Renal pelvis (tissue), 12 donors: Measurements from ENCODE around the gene RHCG. TPM values are rescaled to one million over a fixed set of nuclear protein-coding genes. Genes with fewer than 3 reads are reported as not detected.

ENCODE experiments used
- DNase-seq: peaks from one replicate; pipeline ENCODE4 v3.0.0-alpha.2; 2013
- long read RNA-seq, 16 experiments: transcript quantifications; one replicate each; lab custom pipeline, GENCODE V29; 2026
- polyA plus RNA-seq, 3 donors: library from polyadenylated mRNA; unstranded; fragments of 120-200 nt; gene quantifications; one replicate each; pipeline ENCODE4 v1.2.1, GENCODE V29; 2013; ENCODE audit not compliant: insufficient read length in 3 of 3

The RHCG gene
- 1 to 10 TPM; 1.9 to 2.5 (median 2.0) TPM for polyA plus RNA-seq
- long read RNA-seq, donor 1, partial matches to known transcripts: 0 of 1 reads
- long read RNA-seq, donor 1, other reads (novel, unspliced or antisense): 0 of 1 reads
- long read RNA-seq, donor 2: 0 reads
- long read RNA-seq, donor 3, partial matches to known transcripts: 0 of 2 reads
- long read RNA-seq, donor 3, other reads (novel, unspliced or antisense): 0 of 2 reads
- long read RNA-seq, donor 4, partial matches to known transcripts: 0 of 1 reads
- long read RNA-seq, donor 4, other reads (novel, unspliced or antisense): 0 of 1 reads
- long read RNA-seq, donor 5: 0 reads
- long read RNA-seq, donor 6, partial matches to known transcripts: 0 of 4 reads
- long read RNA-seq, donor 6, other reads (novel, unspliced or antisense): 0 of 4 reads
- long read RNA-seq, donor 7: 0 reads
- long read RNA-seq, donor 8: 0 reads
- long read RNA-seq, donor 9: 0 reads
- long read RNA-seq, donor 10, partial matches to known transcripts: 0 of 1 reads
- long read RNA-seq, donor 10, other reads (novel, unspliced or antisense): 0 of 1 reads
- long read RNA-seq, donor 11: 0 reads
- long read RNA-seq, donor 12, partial matches to known transcripts: 0 of 1 reads
- long read RNA-seq, donor 12, other reads (novel, unspliced or antisense): 0 of 1 reads
- long read RNA-seq, donor 13: 0 reads
- long read RNA-seq, donor 14: 0 reads
- long read RNA-seq, donor 15: 0 reads
- long read RNA-seq, donor 16, partial matches to known transcripts: 0 of 1 reads
- long read RNA-seq, donor 16, other reads (novel, unspliced or antisense): 0 of 1 reads

DNA sequence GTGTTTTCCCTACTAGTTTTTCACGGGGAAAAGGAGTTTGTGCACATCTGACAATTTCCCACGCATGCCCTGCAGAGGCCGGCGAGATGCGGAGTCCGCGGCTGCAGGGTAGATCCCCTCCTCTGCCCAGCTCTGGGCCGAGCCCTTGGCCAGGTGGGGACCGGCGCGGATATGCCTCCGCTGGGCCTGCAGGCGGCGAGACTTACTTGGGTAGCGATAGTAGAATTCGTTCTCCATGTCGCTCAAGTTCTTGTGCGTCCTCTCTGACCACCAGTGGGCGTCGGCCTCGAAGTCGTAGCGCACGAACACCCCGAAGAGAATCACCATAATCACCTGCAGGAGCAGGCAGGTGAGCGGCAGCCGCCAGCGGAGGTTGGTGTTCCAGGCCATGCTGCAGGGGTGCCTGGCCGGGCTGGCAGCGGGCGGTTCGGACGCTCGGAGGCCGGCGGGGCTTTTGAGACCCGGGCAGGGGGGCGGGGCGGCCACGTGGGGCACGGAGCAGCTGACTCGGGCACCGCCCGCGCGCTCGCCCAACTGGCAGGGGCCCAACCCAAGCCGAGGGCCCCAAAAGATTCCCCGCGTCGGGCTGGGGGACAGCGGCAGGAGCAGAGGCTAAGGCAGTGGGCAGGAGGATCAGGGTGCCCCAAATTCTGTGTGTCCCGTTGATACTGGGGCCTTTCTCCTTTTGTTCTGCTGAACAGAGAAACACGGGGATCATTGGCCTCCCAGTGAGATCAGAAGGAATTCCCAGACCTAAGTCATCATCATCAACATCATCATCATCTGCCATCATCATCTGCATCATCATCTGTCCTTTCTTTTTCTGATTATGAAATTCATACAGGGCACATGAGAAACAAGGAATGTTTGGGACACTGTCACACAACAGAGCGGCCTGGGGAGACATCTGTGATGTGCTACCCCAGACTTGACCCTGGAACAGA is at the start of gene RHCG:
Gene RHCG (minus strand): TSS at position 429 of the 944 bp plus-strand sequence. CDS start 39 bp downstream, at position 390.
- peak; percentile 43 for DNase-seq

DNA sequence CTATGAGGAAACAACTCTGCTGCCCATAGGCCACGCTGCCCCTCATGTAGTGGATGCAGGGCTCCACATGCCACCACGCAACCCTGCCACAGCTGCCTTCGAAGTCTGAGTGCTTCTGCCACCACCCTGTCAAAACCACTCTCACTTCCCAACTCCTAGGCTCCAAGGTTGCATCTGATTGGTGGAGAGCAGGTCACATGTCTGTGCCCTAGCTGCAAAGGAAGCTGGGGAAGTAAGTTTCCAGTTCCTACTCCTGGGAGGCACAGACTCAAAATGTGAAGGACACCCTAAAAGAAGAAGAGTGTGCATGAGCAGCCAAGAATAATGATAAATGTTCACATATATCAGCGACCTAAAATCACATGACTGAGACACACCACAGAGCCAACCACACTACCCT is 47.0 kb upstream of the RHCG start:
- no peak for DNase-seq

DNA sequence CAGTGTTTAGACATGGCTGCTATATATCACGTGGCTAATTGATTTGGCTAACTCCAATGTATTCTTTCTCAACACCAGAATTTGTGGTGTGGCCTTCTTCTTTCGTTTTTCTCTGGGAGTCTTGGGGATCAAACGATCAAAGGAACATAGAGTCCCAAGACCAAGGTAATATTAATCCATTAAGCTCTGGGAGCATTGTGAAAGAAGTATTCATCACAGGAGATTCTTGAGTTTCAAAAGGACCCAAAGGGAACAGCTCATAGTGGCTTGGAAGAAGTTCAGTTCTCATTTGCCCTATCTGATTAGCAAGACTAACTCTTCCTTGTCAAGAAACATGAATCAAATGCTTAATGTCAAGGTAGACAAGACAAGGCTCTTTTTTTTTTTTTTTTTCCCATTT is 46.0 kb upstream of the RHCG start:
- DNase-seq: no peak

DNA sequence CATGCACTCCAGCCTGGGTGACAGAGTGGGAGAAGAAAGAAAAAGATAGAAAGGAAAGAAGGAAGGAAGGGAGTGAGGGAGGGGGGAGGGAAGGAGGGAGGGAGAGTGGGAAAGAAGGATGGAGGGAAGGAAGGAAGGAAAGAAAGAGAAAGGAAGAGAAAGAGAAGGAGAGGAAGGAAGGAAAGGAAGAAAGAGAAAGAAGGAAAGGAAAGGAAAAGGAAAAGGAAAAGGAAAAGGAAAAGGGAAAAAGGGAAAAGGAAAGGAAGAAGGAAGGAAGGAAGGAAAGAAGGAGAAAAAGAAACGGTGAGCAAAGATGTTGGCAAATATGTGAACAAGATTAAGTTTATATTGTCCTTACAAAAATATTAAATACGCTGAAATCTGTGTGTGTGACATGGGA is 42.6 kb upstream of the RHCG start:
- no peak for DNase-seq

DNA sequence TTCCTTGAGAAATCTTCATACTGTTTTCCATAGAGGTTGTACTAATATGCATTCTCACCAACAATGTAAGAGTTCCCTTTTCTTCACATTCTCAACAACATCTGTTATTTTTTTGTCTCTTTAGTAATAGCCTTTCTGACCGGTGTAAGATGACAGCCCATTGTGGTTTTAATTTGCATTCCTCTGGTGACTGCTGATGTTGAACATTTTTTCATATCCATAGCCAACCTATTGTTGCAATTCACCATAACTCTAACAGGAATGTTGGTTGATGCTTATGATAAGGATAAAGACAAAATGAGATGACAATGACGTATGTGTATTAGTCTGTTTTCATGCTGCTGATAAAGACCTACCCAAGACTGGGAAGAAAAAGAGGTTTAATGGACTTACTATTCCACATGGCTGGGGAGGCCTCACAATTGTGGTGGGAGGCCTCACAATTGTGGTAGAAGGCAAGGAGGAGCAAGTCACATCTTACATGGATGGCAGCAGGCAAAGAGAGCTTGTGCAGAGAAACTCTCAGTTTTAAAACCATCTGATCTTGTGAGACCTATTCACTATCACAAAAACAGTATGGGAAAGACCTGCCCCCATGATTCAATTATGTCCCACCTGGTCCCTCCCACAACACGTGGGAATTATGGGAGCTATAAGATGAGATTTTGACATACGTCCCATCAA is 37.6 kb upstream of the RHCG start:
- DNase-seq: no peak

DNA sequence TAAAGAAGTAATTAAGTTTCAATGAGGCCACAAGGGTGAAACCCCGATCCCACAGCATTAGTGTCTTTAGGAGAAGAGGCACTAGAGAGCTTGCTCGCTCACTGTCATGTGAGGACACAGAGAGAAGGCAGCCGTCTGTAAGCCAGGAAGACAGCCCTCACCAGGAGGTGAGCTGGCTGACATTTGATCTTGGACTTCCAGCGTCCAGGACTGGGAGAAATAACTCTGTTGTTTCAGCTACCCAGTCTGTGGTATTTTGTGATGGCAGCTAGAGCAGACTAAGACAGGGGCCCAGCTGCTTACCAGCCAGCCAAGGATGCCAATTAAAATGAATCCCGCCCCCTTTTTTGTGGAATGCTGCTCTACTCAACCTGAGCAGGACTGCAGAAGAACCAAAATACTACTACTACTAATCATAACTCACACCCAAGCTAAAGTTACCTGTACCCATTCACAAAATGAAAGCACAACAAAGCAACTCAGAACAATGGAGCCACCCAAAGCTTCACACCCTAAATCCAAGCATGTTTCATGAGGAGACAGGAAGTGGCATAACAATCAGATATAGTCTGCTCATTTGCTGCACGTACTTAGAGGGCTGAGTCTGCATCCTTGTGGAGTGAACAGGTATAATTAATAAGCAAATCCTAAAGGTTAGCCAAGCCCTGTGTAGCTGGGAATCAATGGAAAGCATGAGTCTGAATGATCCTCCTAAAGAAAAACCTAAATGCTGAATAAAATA is 35.6 kb upstream of the RHCG start:
- no peak for DNase-seq

DNA sequence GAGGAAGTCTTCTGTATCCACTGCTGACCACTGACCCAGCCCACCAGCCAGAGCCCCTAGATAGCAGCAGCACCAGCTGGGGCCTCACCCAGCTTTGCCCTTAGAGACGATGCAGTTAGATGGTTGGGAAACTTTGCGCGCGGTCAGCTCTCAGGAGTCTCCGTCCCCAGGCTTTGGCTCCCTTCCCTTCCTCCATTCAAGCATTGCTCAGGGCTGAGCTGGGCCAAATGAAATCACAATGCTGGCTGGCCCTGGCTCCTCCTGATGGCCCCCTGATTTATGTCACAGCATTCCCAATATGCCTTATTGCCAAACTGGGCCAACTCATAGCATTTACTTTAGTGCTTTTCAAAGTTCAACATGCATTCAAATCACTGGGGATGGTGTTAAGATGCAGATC is 34.6 kb upstream of the RHCG start:
- no peak for DNase-seq

DNA sequence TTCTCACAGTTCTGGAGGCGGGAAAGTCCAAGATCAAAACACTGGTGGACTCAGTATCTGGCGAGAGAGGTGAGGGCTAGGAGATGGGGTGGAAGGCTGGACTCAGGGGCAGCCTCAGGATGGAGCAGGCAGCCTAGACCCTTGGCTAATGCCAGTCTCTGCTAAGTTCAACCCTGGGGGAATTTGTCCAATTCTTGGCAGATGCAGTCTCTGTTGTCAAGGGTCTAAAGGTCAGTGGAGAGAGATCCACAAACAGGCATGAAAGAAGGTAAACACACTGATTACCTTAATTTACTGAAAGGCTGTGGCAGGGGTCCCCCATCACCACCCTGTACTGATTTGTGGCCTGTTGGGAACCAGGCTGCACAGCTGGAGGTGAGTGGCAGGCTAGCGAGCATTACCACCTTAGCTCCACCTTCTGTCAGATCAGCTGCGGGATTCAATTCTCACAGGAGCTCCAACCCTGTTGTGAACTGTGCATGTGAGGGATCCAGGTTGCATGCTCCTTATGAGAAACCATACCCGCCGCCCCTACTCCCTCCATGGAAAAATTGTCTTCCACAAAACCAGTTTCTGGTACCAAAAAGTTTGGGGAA is 32.5 kb upstream of the RHCG start:
- no peak for DNase-seq

DNA sequence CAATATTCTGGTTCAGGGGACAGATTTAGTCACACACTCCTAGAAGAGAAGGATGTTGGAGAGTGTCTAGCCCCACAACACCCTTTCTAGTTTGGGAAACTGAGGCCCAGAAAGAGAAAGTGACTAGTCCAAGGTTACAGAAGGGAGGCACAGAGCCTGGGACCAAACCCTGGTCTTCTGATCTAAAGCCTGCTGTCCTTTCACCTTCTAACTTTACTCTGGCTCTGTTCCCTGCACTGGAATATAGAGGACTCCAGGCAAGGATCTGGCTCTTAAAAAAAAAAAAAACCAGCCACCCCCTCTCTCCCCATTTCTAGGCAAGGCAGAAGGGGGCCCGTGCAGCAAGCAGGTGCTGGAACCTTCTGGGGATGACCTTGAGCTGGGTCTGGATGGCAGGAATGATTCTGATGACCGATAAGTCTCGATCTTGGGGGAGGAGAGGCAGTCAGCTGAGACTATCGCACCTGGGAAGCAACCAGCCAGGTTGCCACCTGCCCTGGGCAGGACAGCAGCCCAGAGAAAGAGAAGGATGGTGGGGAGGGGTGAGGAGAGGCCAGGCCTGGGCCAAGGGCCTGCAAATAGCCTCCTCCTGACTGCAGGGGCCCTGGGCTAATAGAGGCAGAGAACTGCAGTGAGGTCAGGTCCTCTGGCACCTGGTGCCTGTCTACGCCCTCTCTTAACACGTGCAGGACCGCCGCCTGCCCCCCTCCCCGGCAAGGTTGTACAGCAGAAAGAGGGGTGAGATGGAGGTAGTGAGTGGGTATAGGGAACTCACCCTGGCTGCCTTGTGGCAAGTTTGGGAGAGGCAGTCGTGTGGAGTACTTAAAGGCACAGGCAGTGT is 30.4 kb upstream of the RHCG start:
- no peak for DNase-seq

DNA sequence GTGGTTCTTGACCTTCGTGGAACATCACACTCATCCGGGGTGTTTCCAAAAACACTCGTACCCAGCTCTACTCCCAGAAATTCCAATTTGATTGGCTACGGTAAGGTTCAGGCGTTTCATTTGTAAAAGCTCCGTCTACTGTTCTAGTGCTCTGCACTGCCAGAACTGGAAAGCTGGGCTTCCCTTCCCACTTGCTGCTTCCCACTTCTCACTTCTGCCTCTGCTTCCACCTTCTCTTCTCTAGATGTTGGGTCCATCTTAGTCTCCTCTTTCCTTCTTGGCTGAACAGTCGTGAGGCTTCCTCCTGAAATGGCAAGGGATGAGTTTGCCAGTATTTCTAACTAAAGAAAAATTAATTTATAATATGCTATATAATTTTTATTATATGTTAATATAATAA is 29.8 kb upstream of the RHCG start:
- DNase-seq: no peak

DNA sequence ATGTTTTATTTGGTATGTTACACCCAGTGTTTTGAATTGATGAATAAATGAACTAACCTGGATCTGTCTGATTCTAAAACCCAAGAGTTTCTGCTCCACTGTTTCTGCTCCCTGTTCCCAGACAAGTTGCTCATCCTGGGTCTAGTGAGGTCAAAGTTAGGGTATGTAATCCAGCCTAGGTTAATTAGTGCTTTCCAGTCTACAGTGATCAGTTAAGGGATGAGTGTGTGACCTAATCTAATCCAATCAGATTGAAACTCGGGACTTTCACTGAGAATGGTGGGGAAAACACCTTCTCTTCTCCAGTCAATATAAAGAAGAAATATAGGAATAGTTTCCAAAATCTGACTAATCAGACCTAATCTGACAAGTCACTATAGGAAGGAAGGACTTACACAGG is 27.8 kb upstream of the RHCG start:
- DNase-seq: no peak

DNA sequence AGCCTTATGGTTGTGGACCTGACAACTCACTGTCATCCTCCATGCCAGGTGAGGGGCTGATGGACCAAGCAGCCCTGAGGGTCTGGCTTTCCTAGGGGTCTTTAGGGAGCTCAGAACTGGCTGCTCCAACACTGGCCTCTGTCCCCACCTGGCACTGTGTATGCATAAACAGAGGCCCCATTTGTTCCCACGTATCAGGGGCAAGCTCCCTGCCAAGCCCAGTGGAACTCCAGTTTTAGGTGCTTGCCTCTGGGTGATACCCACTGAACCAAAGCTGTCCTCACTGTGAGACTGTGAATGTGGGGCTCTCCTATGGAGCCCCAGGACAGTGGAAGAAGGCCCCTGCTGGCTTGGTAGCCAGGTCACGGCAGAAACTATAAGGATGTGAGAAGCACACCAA is 26.7 kb upstream of the RHCG start:
- DNase-seq: no peak

DNA sequence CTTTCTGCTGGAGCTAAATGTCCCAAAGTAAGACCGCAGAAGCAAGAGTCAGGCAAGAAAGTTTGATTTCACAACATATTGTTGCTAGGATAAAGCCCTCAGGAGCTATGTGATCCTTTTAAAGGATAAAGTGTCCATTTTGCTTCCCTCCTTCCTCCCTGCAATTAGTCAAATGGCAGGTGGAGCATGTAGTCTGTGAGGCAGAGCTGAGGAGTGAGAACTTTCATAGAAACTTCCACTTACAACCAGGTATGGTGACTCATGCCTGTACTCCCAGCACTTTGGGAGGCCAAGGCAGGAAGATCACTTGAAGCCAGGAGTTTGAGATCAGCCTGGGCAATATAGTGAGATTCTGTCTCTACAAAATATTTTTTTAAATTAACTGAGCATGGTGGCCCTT is 25.2 kb upstream of the RHCG start:
- no peak for DNase-seq

DNA sequence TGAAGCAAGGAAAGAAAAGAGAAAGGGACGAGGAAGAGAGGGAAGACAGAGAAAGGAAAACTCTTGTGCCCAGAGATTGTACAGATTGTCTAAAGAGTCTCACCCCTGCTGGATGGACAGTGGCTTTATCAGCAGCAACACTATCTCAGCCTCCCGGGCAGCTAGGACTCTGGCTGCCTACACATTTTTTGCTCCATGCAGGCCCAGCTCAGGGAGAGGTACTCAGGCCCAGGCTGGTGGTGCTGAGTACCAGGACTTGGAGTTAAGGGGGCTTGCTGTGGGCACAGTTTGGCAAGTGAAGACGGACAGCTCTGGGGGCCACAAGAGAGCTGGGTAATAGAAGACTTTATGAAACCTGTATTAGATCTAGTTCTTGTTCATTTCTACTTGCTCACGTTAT is 19.1 kb upstream of the RHCG start:
- DNase-seq: no peak

DNA sequence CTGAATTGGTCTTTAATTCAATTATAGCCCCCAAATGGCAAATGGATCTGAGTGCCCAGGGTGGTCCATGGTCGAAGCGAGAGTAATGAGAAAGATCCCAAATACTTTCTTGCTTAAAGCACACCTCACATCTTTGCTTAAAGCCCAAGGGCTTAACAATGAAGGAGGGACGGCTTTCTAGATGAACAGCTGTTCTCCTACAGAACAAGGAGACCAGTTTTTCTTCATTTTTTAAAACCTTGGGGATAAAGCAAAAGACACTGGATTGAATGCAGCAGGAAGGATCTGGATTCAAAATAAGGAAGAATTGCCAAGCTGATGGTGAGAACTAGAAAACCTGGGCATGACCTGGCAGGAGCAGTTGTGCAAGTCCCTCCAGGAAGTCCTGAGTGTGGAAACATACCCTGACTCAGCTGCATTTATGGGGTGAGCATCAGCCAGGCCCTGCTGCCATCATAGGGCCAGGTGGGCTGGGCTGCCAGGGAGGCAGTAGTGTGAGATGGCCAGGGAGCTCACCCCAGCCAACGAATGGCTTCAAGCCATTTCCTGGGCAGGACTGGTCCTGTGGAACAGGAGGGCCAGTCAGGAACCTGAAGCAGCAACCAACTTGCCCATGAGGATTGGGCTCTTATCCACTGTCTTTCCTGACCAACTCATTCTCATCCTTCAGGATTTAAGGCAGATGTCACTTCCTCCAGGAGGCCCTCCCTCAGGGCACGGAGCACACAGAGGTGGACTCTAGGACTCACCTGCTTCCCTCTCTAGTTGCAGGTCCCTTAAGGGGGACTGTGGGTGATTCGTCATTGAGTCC is 18.4 kb upstream of the RHCG start:
- DNase-seq: no peak

DNA sequence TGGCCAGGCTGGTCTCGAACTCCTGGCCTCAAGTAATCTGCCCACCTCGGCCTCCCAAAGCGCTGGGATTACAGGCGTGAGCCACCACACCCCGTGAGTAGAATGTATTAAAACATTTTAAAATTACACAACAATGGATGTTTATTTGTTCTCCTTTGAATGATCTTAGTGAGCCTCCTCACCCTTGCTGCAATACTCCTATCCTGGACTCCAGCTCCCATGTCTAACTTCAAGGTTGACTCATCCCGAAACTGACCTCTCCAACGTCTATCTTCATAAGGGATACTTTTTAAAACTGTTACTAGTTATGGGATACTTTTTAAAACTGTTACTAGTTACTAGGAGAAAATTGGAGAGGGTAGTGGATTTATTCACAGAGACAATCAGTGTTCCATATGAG is 17.8 kb upstream of the RHCG start:
- no peak for DNase-seq

DNA sequence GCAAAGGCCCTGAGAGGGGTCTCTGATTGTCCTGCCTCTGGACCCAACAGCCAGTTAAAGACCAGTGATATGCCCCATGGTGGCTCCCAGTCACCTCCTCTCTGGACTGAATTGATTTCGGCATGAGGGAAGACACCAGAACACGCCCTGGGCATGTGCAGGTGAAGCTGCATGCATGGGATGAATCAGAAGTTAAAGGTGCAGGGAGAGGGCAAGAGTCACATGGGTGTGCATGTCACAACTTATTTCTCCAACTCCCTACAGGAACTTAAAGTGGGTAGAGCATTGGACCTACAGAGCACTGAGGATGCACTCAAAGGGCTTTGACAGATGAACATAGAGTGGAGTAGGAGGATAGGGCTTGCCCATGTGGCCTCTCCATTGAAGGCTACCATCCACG is 16.9 kb upstream of the RHCG start:
- DNase-seq: no peak

DNA sequence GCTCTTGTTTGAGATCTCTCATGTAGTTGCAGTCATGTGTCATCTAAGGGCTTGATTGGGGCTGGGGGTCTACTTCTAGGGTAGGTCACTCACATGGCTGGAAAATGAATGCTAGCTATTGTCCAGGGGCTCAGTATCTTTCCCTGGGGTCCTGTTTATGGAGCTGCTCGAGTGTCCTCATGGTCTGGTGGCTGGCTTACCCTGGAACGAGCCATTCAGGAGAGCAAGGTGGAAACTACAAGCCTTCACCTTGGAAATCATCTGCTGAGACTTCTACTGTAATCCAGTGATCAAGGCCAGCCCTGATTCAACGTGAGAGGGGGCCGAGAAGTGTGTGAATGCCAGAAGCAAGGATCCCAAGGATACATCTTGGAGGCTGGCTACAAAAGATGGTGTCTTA is 16.2 kb upstream of the RHCG start:
- no peak for DNase-seq
